Thoracic aorta (tissue), 2 donors: ENCODE data around the gene RSAD1. TPM values are rescaled to one million over a fixed set of nuclear protein-coding genes. Genes with fewer than 3 reads are reported as not detected.
A peak's percentile ranks its signal among the peaks of the same experiment; 100 is the strongest.

Experiments
- ATAC-seq: fragments of 150-250 bp; one replicate; pipeline ENCODE4 v1.8.0; 2017; ENCODE audit warnings: low read depth; ENCODE audit not compliant: insufficient number of reproducible peaks, low FRiP score
- DNase-seq: peaks from one replicate; pipeline ENCODE4 v3.0.0-alpha.2; 2020; ENCODE audit warnings: low spot score
- H3K27ac ChIP-seq, 2 donors: fragments of 200-600 bp; sonication (generic); 1 replicate in 1 of 2; 2 replicates in 1 of 2; pipeline ENCODE4 v1.5.1; 2016; ENCODE audit warnings: mild to moderate bottlenecking in 2 of 2, moderate library complexity in 2 of 2
- H3K27me3 ChIP-seq: fragments of 200-600 bp; sonication (generic); replicated peaks from 2 replicates; pipeline ENCODE4 v1.6.0; 2016; ENCODE audit warnings: mild to moderate bottlenecking; ENCODE audit not compliant: insufficient read depth
- H3K36me3 ChIP-seq: fragments of 200-600 bp; sonication (generic); one replicate; pipeline ENCODE4 v1.5.1; 2016
- H3K4me1 ChIP-seq, 2 donors: fragments of 200-600 bp; sonication (generic); 1 replicate in 1 of 2; 2 replicates in 1 of 2; pipeline versions ENCODE4 v1.5.1 to v1.6.0; 2016; ENCODE audit warnings: low read depth in 2 of 2, mild to moderate bottlenecking in 1 of 2; ENCODE audit not compliant: control insufficient read depth in 1 of 2
- H3K4me3 ChIP-seq: fragments of 200-600 bp; sonication (generic); 2 replicates; pipeline ENCODE4 v1.5.1; 2016; ENCODE audit warnings: mild to moderate bottlenecking
- H3K9me3 ChIP-seq: fragments of 200-600 bp; sonication (generic); 2 replicates; pipeline ENCODE4 v1.5.1; 2016
- total RNA-seq, 2 donors: library from RNA; depleted of rRNA; stranded (reverse); fragments of >200 nt; gene quantifications; one replicate each; pipeline versions ENCODE4 v1.1.0 to v1.2.3, GENCODE V29; 2016
- TF ChIP-seq, protein P1 (sequence below): fragments of 200-600 bp; sonication (generic); IDR thresholded peaks from one replicate; pipeline ENCODE4 v1.5.1; 2019; ENCODE audit warnings: antibody characterized with exemption

RSAD1 gene
- 10 to 100 TPM; 21.4 to 35.3 TPM for total RNA-seq

DNA sequence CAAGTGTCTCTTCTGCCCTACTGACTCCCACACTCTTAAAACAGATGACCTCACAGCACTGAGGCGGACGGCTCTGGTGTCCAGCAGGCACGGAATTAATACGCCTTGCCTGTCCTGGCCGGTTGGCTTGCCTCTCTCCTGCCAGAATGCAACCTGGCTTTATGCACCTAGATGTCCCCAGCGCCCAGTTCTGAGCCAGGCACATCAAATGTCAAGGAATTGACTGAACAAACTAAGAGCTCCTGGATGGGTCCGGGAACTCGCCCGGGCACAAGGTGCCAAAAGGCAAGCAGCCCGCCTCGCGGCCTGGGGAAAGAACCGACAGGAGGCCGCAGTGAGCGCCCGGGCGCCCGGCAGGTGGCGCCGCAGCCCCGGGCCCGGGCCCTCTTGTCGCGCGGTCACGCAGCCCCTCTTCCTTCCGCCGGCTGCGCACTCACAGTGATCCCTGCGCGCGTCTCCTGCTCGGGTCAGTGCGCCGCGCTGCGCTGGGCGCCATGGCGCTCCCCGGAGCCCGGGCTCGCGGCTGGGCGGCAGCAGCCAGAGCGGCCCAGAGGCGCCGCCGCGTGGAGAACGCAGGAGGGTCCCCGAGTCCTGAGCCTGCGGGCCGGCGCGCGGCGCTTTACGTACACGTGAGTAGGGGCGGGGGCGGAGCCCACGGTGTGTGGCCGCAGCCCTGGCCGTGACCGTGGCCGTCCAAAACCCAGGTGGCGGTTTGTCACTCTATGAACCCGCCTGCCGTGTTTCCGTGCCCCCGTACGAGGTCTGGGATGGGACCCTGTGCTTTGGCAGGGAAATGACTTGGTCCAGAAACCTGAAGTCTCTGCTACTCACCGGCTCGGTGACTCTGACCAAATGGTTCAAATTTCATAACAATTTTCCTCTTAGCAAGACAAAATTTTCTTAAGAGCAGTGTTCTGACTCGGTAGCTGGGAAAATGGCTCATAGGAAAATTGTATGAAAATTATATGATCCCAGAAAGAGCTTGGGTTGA lies at the start of gene RSAD1:
RSAD1 (plus strand) TSS at position 470 of the 991 bp plus-strand sequence; CDS start at position 495, 25 bp downstream.
- H3K36me3 ChIP-seq: peaks cover 3% of the 10 kb centered on the region
- no peaks in the 10 kb centered on the region for H3K9me3 ChIP-seq
- TF ChIP-seq, protein P1, sequence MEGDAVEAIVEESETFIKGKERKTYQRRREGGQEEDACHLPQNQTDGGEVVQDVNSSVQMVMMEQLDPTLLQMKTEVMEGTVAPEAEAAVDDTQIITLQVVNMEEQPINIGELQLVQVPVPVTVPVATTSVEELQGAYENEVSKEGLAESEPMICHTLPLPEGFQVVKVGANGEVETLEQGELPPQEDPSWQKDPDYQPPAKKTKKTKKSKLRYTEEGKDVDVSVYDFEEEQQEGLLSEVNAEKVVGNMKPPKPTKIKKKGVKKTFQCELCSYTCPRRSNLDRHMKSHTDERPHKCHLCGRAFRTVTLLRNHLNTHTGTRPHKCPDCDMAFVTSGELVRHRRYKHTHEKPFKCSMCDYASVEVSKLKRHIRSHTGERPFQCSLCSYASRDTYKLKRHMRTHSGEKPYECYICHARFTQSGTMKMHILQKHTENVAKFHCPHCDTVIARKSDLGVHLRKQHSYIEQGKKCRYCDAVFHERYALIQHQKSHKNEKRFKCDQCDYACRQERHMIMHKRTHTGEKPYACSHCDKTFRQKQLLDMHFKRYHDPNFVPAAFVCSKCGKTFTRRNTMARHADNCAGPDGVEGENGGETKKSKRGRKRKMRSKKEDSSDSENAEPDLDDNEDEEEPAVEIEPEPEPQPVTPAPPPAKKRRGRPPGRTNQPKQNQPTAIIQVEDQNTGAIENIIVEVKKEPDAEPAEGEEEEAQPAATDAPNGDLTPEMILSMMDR: peak; percentile 84
- H3K27ac ChIP-seq: peak within 1 kb of the TSS; percentile 85 to 86
- no peaks in the 10 kb centered on the region for H3K27me3 ChIP-seq
- H3K4me1 ChIP-seq: peaks cover 14 to 30% of the 10 kb centered on the region in 2 donors
- ATAC-seq: peak; percentile 45
- H3K4me3 ChIP-seq: peak within 1 kb of the TSS; percentile 95
- DNase-seq: peak; percentile 17

- DNase-seq: no peak
- H3K36me3 ChIP-seq: no peaks in the 10 kb centered on the region
- TF ChIP-seq, protein P1: no peak
- H3K27me3 ChIP-seq: no peaks in the 10 kb centered on the region
- no peak overlapping the region for H3K4me3 ChIP-seq
- ATAC-seq: no peak
- H3K27ac ChIP-seq: no peak overlapping the region
- peaks cover 8 to 27% of the 10 kb centered on the region in 2 donors for H3K4me1 ChIP-seq
- no peaks in the 10 kb centered on the region for H3K9me3 ChIP-seq
Measured at GRCh38 chr17:50429793-50430192, 48.9 kb upstream of the RSAD1 start.

- no peaks in the 10 kb centered on the region for H3K9me3 ChIP-seq
- no peak for ATAC-seq
- peaks cover 8 to 18% of the 10 kb centered on the region in 2 donors for H3K4me1 ChIP-seq
- H3K27me3 ChIP-seq: no peaks in the 10 kb centered on the region
- no peak overlapping the region for H3K4me3 ChIP-seq
- no peaks in the 10 kb centered on the region for H3K36me3 ChIP-seq
- no peak overlapping the region for H3K27ac ChIP-seq
- TF ChIP-seq, protein P1: no peak
- DNase-seq: no peak
Measured at GRCh38 chr17:50430821-50431618, 47.6 kb upstream of the RSAD1 start.

- DNase-seq: no peak
- Histone ChIP-seq H3K27me3 (no peaks in the 10 kb centered on the region), H3K9me3 (no peaks in the 10 kb centered on the region), H3K27ac (no peak overlapping the region), H3K4me3 (no peak overlapping the region), H3K4me1 (peaks cover 4 to 9% of the 10 kb centered on the region in 2 donors), H3K36me3 (no peaks in the 10 kb centered on the region)
- ATAC-seq: no peak
- TF ChIP-seq, protein P1: no peak
Measured at GRCh38 chr17:50432125-50432762, 46.4 kb upstream of the RSAD1 start.
